ENCODE results near the gene CCDC28B.

The CCDC28B gene

GRCh38 chr1:32181563-32181962, 18.8 kb upstream of the CCDC28B start:
- TF ChIP-seq, protein P1, sequence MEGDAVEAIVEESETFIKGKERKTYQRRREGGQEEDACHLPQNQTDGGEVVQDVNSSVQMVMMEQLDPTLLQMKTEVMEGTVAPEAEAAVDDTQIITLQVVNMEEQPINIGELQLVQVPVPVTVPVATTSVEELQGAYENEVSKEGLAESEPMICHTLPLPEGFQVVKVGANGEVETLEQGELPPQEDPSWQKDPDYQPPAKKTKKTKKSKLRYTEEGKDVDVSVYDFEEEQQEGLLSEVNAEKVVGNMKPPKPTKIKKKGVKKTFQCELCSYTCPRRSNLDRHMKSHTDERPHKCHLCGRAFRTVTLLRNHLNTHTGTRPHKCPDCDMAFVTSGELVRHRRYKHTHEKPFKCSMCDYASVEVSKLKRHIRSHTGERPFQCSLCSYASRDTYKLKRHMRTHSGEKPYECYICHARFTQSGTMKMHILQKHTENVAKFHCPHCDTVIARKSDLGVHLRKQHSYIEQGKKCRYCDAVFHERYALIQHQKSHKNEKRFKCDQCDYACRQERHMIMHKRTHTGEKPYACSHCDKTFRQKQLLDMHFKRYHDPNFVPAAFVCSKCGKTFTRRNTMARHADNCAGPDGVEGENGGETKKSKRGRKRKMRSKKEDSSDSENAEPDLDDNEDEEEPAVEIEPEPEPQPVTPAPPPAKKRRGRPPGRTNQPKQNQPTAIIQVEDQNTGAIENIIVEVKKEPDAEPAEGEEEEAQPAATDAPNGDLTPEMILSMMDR (IDR thresholded peaks at IDR 0.05; ENCODE audit: borderline replicate concordance, control extremely low read depth, extremely low read depth, insufficient read depth, missing control alignments): no peak
- in situ Hi-C loops (cut with MboI; ENCODE audit: low sequenced_read_pairs, unreplicated experiment): no loop called here
- DNase-seq (ENCODE audit: low spot score): no peak

DNA sequence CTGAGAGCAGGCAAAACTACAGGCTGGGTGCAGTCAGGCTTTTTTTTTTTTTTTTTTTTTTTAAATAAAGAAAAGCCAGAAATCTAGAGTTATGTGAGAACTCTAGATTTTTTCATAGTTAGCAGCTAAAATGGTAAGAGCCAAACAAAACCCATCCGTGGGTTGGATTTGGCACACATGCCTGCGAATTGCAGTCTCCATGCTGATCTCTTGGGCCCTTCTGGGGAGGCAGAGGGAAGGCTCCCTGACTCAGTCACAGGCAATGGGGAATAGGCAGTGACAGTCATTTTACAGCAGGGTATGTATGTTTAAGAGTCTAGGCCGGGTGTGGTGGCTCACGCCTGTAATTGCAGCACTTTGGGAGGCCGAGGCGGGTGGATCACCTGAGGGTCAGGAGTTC, 18.3 kb upstream of the CCDC28B start:
- no peak for DNase-seq (ENCODE audit: low spot score)
- TF ChIP-seq, protein P1 (IDR thresholded peaks at IDR 0.05; ENCODE audit: borderline replicate concordance, control extremely low read depth, extremely low read depth, insufficient read depth, missing control alignments): no peak
- in situ Hi-C loops (cut with MboI; ENCODE audit: low sequenced_read_pairs, unreplicated experiment): no loop called here

DNA sequence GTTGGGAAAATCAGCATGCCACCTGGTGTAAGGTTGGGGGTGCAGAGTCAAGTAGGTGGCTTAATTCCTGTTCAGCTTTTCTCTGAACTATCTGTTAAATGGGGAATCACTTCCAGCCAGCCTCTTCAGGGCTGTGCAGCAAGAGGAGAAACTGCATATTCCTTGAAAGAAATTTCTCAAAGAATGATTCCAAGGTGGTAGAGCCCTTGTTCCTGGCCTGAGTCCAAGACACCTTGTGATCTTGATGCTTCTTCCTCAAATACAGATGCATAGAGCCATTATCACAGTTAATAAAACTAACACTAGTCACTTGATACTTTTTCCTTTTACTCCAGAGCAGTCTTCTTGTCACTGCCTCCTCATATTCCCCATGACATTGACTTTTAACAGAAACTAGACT, 15.7 kb upstream of the CCDC28B start:
- DNase-seq (ENCODE audit: low spot score): no peak
- TF ChIP-seq, protein P1 (IDR thresholded peaks at IDR 0.05; ENCODE audit: borderline replicate concordance, control extremely low read depth, extremely low read depth, insufficient read depth, missing control alignments): no peak
- in situ Hi-C loops (cut with MboI; ENCODE audit: low sequenced_read_pairs, unreplicated experiment): no loop called here

DNA sequence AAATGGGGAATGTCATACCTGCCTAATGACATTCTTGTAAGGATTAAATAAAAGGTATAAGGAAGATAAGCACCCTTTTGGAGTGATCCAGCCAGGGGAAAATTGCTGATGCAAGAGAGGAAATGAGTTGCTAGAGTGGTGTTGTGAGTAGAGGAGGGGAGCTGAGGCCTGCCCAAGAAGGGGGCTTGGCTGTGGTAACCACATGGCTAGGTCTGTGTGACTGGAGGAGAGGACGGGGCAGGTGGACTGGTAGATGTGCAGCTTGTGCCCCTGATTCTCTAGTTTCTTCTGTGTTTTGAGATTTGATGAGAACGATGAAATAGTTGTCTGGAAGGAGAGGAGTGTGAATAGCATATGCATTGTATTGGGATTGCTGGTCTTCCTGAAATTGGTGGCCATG, 14.3 kb upstream of the CCDC28B start:
- in situ Hi-C loops (cut with MboI; ENCODE audit: low sequenced_read_pairs, unreplicated experiment): no loop called here
- TF ChIP-seq, protein P1 (IDR thresholded peaks at IDR 0.05; ENCODE audit: borderline replicate concordance, control extremely low read depth, extremely low read depth, insufficient read depth, missing control alignments): no peak
- no peak for DNase-seq (ENCODE audit: low spot score)

DNA sequence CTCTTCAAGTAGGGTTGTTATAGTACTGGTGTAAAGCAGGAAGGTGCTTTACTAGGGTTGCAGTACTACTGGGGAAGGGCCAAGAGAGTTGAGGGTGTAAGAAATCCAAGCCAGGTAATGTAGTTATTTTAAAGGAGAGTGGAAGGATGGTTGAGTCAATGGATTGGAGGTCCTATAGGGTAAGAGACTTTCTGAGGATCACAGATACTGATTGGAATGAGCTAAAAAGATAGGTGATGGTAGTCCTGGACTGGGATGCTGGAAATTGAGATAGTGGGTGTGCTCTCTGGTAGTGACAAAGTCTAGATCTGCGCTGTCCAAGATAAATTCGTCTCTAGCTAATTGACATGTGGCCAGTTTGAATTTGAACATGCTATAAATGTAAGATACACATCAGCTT, 13.9 kb upstream of the CCDC28B start:
- TF ChIP-seq, protein P1 (IDR thresholded peaks at IDR 0.05; ENCODE audit: borderline replicate concordance, control extremely low read depth, extremely low read depth, insufficient read depth, missing control alignments): no peak
- in situ Hi-C loops (cut with MboI; ENCODE audit: low sequenced_read_pairs, unreplicated experiment): no loop called here
- DNase-seq (ENCODE audit: low spot score): no peak

DNA sequence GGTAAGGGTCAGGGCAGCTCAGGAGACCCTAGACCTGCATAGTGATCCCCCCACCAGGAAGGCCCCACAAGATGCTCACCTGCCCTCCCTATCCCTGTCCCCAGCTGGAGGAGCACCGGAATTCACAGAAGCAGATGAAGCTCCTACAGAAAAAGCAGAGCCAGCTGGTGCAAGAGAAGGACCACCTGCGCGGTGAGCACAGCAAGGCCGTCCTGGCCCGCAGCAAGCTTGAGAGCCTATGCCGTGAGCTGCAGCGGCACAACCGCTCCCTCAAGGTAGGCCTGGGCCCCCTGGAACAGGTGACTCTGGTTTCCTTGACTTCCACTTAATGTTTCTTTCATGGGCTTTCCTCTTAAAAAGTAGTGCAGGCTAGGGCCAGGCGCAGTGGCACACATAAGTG, 12.5 kb upstream of the CCDC28B start:
- DNase-seq (ENCODE audit: low spot score): no peak
- in situ Hi-C loops (cut with MboI; ENCODE audit: low sequenced_read_pairs, unreplicated experiment): no loop called here
- TF ChIP-seq, protein P1 (IDR thresholded peaks at IDR 0.05; ENCODE audit: borderline replicate concordance, control extremely low read depth, extremely low read depth, insufficient read depth, missing control alignments): no peak
